Fibroblast of skin of right biceps (primary cell): ENCODE data around the gene GTPBP4.
"Not testable (repeated sequence)": the region's sequence is repeated elsewhere in the genome, so short reads cannot be mapped to it uniquely, and the experiment has no call there.

ENCODE experiments used
- DNase-seq: peaks from one replicate; pipeline ENCODE4 v3.0.0-alpha.2; 2013

The GTPBP4 gene

GRCh38 chr10:1061930-1062774 lies 73.9 kb downstream of the GTPBP4 start:
- DNase-seq, result peak; percentile 82

- no peak for DNase-seq
Observed at GRCh38 chr10:1063232-1063865, 75.1 kb downstream of the GTPBP4 start.

GRCh38 chr10:1064964-1065247 lies 76.7 kb downstream of the GTPBP4 start:
- DNase-seq, result no peak

GRCh38 chr10:1066734-1067133 lies 78.5 kb downstream of the GTPBP4 start:
- not testable (repeated sequence) for DNase-seq

- no peak for DNase-seq
Observed at GRCh38 chr10:1068380-1069361, 80.4 kb downstream of the GTPBP4 start.
